ENCODE results near the gene STAG2. TPM values are rescaled to one million over a fixed set of nuclear protein-coding genes. Genes with fewer than 3 reads are reported as not detected.
A peak's percentile ranks its signal among the peaks of the same experiment; 100 is the strongest.

The STAG2 gene
- total RNA-seq (2016; rRNA removed; fragmentation: Illumina TruSeq; extraction: Trizol): 50.8 and 84.3 TPM in 2 replicates
- 8.1 and 8.9 TPM in 2 replicates for total RNA-seq (2016; cell fraction: cytosol; rRNA removed; fragmentation: Illumina TruSeq; extraction: Trizol; ENCODE audit: low read depth)
- 45.1 and 88.2 TPM in 2 replicates for total RNA-seq (2016; cell fraction: insoluble cytoplasmic fraction; rRNA removed; fragmentation: Illumina TruSeq; extraction: Trizol)
- 11.5 and 11.6 TPM in 2 replicates for total RNA-seq (2016; cell fraction: membrane; rRNA removed; fragmentation: Illumina TruSeq; extraction: Trizol)
- total RNA-seq (2016; cell fraction: nucleus; rRNA removed; fragmentation: Illumina TruSeq; extraction: Trizol): 39.1 and 41.8 TPM in 2 replicates
- 14.2 and 21.0 TPM in 2 replicates for polyA plus RNA-seq (2011; rRNA removed)
- 8.5 and 12.3 TPM in 2 replicates for polyA plus RNA-seq (2011; cell fraction: cytosol; rRNA removed)
- 7.5 and 8.3 TPM in 2 replicates for polyA plus RNA-seq (2011; cell fraction: nucleus; rRNA removed)
- polyA plus RNA-seq (2012): 23.3 and 33.3 TPM in 2 replicates
- 0.99 and 1.2 TPM in 2 replicates for polyA plus RNA-seq (2016; cell fraction: cytosol; fragmentation: Illumina TruSeq; extraction: Trizol; ENCODE audit: low read depth)
- 45.2 and 46.2 TPM in 2 replicates for polyA plus RNA-seq (2016; cell fraction: insoluble cytoplasmic fraction; fragmentation: Illumina TruSeq; extraction: Trizol; ENCODE audit: low read depth)
- polyA plus RNA-seq (2016; cell fraction: membrane; fragmentation: Illumina TruSeq; extraction: Trizol; ENCODE audit: low read depth): 3.3 and 4.5 TPM in 2 replicates
- polyA plus RNA-seq (2016; cell fraction: nucleus; fragmentation: Illumina TruSeq; extraction: Trizol; ENCODE audit: insufficient read depth, low read depth): 22.9 and 26.4 TPM in 2 replicates
- 16.9 and 56.6 TPM in 2 replicates for polyA minus RNA-seq (2011; rRNA and poly(A)+ RNA removed; ENCODE audit: low replicate concordance)
- 50.5 and 52.0 TPM in 2 replicates for polyA minus RNA-seq (2011; cell fraction: cytosol; rRNA and poly(A)+ RNA removed)
- polyA minus RNA-seq (2011; cell fraction: nucleus; rRNA and poly(A)+ RNA removed): 69.6 and 74.7 TPM in 2 replicates
- percentile 84 among the genes with signal in this experiment for Bru-seq, nascent RNA
- BruChase-seq, experiment 1, labeled RNA remaining after a 6-hour chase: percentile 84 among the genes with signal in this experiment
- percentile 80 among the genes with signal in this experiment for BruChase-seq, experiment 2, labeled RNA remaining after a 2-hour chase
- long read RNA-seq, experiment 1, partial matches to known transcripts: 8 of 12 reads
- long read RNA-seq, experiment 1, other reads (novel, unspliced or antisense): 4 of 12 reads
- long read RNA-seq, experiment 2, partial matches to known transcripts: 1 of 28 reads
- long read RNA-seq, experiment 2, other reads (novel, unspliced or antisense): 27 of 28 reads

- peaks cover 46% of the 10 kb centered on the region for H3K79me2 ChIP-seq (ENCODE audit: insufficient read depth, low read length)
- intact Hi-C loops (cut with micrococcal nuclease; ENCODE audit: unreplicated experiment): loop anchor here (1.0 to 2.0 kb wide), 3 partner anchors 15 to 249 kb away; no protein-coding TSS in a partner anchor
- peaks cover 12% of the 10 kb centered on the region for H4K20me1 ChIP-seq (ENCODE audit: insufficient read depth, low read length)
- in situ Hi-C loops (cut with HindIII; ENCODE audit: extremely low pct_ligation_motif_present, low pct_unique_long_range_greater_than_20kb): no loop called here
- no peak within 1 kb of the TSS for H2AFZ ChIP-seq (ENCODE audit: low read length)
- CTCF ChIA-PET (ENCODE audit: low intra/inter-chr PET ratio, low total read pairs): interaction anchor here (1.2 kb wide), 1 partner anchor 15 kb away, joined by 7 read pairs; no protein-coding TSS in a partner anchor
- peak within 1 kb of the TSS; percentile 68 for H3K4me2 ChIP-seq (ENCODE audit: low read depth, low read length)
- peak; percentile 52 for ATAC-seq
- no peak for FAIRE-seq
- H3K4me3 ChIP-seq (replicated peaks in 1 of 3; ENCODE audit: insufficient read depth in 1 of 3, low read depth in 2 of 3, low read length in 3 of 3): peak within 1 kb of the TSS; percentile 76 to 83 (median 77)
- H3K4me1 ChIP-seq (ENCODE audit: insufficient read depth, low read length): peaks cover 15% of the 10 kb centered on the region
- no peaks in the 10 kb centered on the region for H3K9me3 ChIP-seq (ENCODE audit: low read length)
- no peaks in the 10 kb centered on the region for H3K36me3 ChIP-seq (replicated peaks in 1 of 2; ENCODE audit: control insufficient read depth in 1 of 2, insufficient read depth in 2 of 2, low read length in 2 of 2)
- WGBS (ENCODE audit: low lambda C conversion rate): under 1% methylated on average over 28 of the region's 38 CpGs
- no peaks in the 10 kb centered on the region; a peak in 1 of 5 replicates for H3K27me3 ChIP-seq (ENCODE audit: control insufficient read depth in 1 of 2, insufficient read depth in 2 of 2, low read length in 2 of 2)
- POLR2A ChIA-PET: no interaction called here
- H3K27ac ChIP-seq (ENCODE audit: extremely low read length, insufficient read depth, low read length): peak within 1 kb of the TSS; percentile 99
- H3K9ac ChIP-seq (ENCODE audit: insufficient read depth, low read depth, low read length): peak within 1 kb of the TSS; percentile 97
- BruUV-seq (replicated peaks): no TSS peak
- peak; percentile 80 for DNase-seq (ENCODE audit: low spot score)
- TF ChIP-seq RBFOX2 (IDR thresholded peaks at IDR 0.05; ENCODE audit: low read depth, low read length) (peak; percentile 59), ZBTB46 (CRISPR knock-in tag; IDR thresholded peaks at IDR 0.05; ENCODE audit: borderline replicate concordance) (no peak), HDAC1 (CRISPR knock-in tag; IDR thresholded peaks at IDR 0.05) (0 out of 2 replicates have a peak, but pooled peaks have one; percentile 42), HDAC2 (CRISPR knock-in tag; IDR thresholded peaks at IDR 0.05) (0 out of 2 replicates have a peak, but pooled peaks have one; percentile 13), PHF5A (CRISPR knock-in tag; IDR thresholded peaks at IDR 0.05; ENCODE audit: low read depth, unreplicated experiment) (no peak), DMAP1 (CRISPR knock-in tag; IDR thresholded peaks at IDR 0.05) (0 out of 2 replicates have a peak, but pooled peaks have one; percentile 63), BCL6 (CRISPR knock-in tag; IDR thresholded peaks at IDR 0.05) (peak; percentile 48; the same call in 1 of the 2 replicates), KDM5B (CRISPR knock-in tag; IDR thresholded peaks at IDR 0.05; ENCODE audit: borderline replicate concordance) (peak; percentile 26; the same call in 1 of the 2 replicates), ZNF446 (CRISPR knock-in tag; IDR thresholded peaks at IDR 0.05) (no peak), TFE3 (CRISPR knock-in tag; IDR thresholded peaks at IDR 0.05) (peak; percentile 58; the same call in 1 of the 2 replicates), KMT2A (CRISPR knock-in tag; IDR thresholded peaks at IDR 0.05) (0 out of 2 replicates have a peak, but pooled peaks have one; percentile 21)
These were observed at the start of gene STAG2 for GRCh38 chrX:123961268-123962005. STAG2 (plus strand) TSS chrX:123961706; CDS start chrX:124022628, 60,922 bp downstream.

Data from HepG2 (cell line).